ENCODE measurements around the gene MKI67. TPM values are rescaled to one million over a fixed set of nuclear protein-coding genes. Genes with fewer than 3 reads are reported as not detected.

MKI67 gene
- total and polyA plus RNA-seq, 10 of the 15 experiments (the other 5 are each of a cell fraction or from before 2014, with no cell fraction given): 22.3 to 183 (median 82.9) TPM

DNA sequence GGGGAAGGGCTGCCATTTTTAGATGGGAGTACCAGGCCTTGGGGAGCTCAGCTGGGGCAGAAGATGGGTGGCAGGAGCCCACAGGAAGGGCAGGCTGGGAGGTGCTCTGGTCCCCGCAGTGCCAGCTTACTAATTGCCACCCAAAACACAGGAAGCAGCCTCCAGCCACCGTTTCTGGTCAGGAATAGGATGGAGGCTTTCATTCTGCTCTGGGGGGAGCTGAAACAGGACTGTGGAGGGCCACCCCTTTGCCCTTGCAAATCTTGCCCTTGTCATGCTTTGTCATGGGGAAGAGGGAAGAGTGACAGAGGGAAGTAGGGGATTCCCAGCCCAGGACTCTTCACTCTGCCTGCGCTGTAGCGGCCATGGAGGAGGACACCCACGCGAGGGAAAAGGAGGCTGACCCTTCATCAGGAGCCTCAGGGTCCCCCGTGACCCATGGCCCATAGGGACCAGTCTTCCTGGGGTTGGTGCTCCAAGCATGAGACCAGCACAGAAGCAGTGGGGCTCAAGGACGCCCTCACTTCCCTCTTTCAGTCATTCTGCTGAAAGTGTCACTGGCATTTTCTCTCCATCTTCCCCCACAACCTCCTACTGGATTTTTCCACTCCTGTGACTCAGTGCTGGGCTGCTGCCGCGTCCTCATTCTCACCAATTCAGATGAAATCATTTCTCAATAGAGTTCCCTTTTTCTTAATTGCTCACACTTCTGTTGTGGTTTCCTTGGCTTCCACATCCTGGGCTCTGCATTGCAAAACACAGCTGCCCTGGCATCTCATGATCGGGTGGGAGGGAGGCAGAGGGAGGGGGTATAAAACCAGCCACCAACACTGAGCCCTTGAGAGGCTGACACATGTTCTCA, 61.9 kb downstream of the MKI67 start (continued):
- TF ChIP-seq, protein P1, sequence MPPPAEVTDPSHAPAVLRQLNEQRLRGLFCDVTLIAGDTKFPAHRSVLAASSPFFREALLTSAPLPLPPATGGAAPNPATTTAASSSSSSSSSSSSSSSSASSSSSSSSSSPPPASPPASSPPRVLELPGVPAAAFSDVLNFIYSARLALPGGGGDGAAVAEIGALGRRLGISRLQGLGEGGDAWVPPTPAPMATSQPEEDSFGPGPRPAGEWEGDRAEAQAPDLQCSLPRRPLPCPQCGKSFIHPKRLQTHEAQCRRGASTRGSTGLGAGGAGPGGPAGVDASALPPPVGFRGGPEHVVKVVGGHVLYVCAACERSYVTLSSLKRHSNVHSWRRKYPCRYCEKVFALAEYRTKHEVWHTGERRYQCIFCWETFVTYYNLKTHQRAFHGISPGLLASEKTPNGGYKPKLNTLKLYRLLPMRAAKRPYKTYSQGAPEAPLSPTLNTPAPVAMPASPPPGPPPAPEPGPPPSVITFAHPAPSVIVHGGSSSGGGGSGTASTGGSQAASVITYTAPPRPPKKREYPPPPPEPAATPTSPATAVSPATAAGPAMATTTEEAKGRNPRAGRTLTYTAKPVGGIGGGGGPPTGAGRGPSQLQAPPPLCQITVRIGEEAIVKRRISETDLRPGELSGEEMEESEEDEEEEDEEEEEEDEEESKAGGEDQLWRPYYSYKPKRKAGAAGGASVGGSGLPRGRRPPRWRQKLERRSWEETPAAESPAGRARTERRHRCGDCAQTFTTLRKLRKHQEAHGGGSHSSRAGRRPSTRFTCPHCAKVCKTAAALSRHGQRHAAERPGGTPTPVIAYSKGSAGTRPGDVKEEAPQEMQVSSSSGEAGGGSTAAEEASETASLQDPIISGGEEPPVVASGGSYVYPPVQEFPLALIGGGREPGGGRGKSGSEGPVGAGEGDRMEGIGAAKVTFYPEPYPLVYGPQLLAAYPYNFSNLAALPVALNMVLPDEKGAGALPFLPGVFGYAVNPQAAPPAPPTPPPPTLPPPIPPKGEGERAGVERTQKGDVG (CRISPR knock-in tag; IDR thresholded peaks at IDR 0.05): no peak
- TF ChIP-seq NR2C1 (IDR thresholded peaks at IDR 0.05) (no peak), TCF3 (IDR thresholded peaks at IDR 0.05; ENCODE audit: borderline replicate concordance, insufficient read depth, low read depth, low read length) (peak; percentile 59; the same call in 1 of the 2 replicates), NFYA (IDR thresholded peaks at IDR 0.05; ENCODE audit: borderline replicate concordance, low read depth, low read length) (no peak), ZBTB40 (IDR thresholded peaks at IDR 0.05; ENCODE audit: borderline replicate concordance) (no peak), GABPA (IDR thresholded peaks at IDR 0.05; ENCODE audit: low read depth) (no peak), TBL1XR1 (IDR thresholded peaks at IDR 0.05; ENCODE audit: low read depth, low read length) (no peak), GATAD2B (conservative IDR thresholded peaks at IDR 0.05; ENCODE audit: low read depth) (peak; percentile 42; the same call in 1 of the 2 replicates), RELB (IDR thresholded peaks at IDR 0.05; ENCODE audit: low read depth) (peak; percentile 93)
- TF ChIP-seq, protein P2, sequence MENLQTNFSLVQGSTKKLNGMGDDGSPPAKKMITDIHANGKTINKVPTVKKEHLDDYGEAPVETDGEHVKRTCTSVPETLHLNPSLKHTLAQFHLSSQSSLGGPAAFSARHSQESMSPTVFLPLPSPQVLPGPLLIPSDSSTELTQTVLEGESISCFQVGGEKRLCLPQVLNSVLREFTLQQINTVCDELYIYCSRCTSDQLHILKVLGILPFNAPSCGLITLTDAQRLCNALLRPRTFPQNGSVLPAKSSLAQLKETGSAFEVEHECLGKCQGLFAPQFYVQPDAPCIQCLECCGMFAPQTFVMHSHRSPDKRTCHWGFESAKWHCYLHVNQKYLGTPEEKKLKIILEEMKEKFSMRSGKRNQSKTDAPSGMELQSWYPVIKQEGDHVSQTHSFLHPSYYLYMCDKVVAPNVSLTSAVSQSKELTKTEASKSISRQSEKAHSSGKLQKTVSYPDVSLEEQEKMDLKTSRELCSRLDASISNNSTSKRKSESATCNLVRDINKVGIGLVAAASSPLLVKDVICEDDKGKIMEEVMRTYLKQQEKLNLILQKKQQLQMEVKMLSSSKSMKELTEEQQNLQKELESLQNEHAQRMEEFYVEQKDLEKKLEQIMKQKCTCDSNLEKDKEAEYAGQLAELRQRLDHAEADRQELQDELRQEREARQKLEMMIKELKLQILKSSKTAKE (IDR thresholded peaks at IDR 0.05; ENCODE audit: low read depth, poor library complexity, severe bottlenecking): no peak
- TF ChIP-seq, protein P3, sequence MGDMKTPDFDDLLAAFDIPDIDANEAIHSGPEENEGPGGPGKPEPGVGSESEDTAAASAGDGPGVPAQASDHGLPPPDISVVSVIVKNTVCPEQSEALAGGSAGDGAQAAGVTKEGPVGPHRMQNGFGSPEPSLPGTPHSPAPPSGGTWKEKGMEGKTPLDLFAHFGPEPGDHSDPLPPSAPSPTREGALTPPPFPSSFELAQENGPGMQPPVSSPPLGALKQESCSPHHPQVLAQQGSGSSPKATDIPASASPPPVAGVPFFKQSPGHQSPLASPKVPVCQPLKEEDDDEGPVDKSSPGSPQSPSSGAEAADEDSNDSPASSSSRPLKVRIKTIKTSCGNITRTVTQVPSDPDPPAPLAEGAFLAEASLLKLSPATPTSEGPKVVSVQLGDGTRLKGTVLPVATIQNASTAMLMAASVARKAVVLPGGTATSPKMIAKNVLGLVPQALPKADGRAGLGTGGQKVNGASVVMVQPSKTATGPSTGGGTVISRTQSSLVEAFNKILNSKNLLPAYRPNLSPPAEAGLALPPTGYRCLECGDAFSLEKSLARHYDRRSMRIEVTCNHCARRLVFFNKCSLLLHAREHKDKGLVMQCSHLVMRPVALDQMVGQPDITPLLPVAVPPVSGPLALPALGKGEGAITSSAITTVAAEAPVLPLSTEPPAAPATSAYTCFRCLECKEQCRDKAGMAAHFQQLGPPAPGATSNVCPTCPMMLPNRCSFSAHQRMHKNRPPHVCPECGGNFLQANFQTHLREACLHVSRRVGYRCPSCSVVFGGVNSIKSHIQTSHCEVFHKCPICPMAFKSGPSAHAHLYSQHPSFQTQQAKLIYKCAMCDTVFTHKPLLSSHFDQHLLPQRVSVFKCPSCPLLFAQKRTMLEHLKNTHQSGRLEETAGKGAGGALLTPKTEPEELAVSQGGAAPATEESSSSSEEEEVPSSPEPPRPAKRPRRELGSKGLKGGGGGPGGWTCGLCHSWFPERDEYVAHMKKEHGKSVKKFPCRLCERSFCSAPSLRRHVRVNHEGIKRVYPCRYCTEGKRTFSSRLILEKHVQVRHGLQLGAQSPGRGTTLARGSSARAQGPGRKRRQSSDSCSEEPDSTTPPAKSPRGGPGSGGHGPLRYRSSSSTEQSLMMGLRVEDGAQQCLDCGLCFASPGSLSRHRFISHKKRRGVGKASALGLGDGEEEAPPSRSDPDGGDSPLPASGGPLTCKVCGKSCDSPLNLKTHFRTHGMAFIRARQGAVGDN (IDR thresholded peaks at IDR 0.05): no peak
